Cardiac fibroblast (primary cell): Measurements from ENCODE around the gene NT5DC2.

ENCODE experiments used
- DNase-seq, 2 donors: peaks; one replicate each; pipeline versions ENCODE4 v3.0.0 to v3.0.0-alpha.2; 2010; ENCODE audit warnings: low read depth in 2 of 2
- H3K4me3 ChIP-seq, 2 donors: replicated peaks in 1 of 2; 1 replicate in 1 of 2; 2 replicates in 1 of 2; pipeline ENCODE4 v1.5.1; 2011; ENCODE audit warnings: low read depth in 2 of 2, low read length in 2 of 2, mild to moderate bottlenecking in 2 of 2, moderate library complexity in 1 of 2
- CTCF ChIP-seq: IDR thresholded peaks from one replicate; pipeline ENCODE4 v1.5.1; 2011; ENCODE audit warnings: low read depth, mild to moderate bottlenecking, low read length, inconsistent platforms

NT5DC2 gene

GRCh38 chr3:52506266-52506966, 27.2 kb downstream of the NT5DC2 start:
- DNase-seq = no peak
- no peak overlapping the region for H3K4me3 ChIP-seq
- no peak for TF ChIP-seq CTCF

DNA sequence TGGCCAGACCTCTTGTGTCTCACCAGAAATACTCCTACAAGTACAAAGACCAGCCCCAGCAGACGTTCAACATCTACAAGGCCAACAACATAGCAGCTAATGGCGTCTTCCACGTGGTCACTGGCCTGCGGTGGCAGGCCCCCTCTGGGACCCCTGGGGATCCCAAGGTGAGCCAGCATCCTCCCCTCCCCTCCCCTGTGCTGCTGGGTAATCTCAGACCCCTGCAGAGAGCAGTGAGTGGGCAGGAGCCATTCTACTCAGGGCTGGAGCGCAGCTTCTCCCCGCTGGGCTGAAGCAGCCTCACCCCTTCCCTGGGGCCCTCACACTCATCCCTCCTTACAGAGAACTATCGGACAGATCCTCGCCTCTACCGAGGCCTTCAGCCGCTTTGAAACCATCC, 28.7 kb downstream of the NT5DC2 start:
- no peak overlapping the region for H3K4me3 ChIP-seq
- TF ChIP-seq CTCF = no peak
- DNase-seq = no peak

DNA sequence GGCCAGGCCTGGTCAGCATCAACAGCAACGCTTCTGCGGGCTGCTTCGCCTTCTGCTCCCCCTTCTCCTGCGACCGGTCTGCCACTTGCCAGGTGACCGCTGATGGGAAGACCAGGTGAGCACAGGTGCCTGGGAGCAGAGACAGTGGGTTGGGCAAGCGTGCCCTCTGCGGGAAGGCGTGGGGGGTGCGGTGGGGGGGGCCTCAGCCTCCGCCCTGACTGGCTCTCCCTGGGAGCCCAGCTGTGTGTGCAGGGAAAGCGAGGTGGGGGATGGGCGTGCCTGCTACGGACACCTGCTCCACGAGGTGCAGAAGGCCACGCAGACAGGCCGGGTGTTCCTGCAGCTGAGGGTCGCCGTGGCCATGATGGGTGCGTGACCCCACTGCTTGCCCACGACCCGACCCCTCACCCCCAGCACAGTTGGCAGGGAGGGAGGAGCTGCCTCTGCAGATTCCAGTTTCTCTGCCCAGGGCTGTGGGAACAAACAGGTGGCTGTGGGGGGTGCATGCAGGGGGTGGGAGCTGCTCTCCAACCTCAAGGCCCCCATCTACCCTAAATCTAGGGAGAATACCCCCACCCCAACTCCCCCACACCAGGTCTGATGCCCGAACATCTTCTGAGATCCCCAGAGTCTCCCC, 29.8 kb downstream of the NT5DC2 start:
- TF ChIP-seq CTCF = no peak
- no peak overlapping the region for H3K4me3 ChIP-seq
- DNase-seq = no peak

GRCh38 chr3:52502808-52503350, 30.8 kb downstream of the NT5DC2 start:
- DNase-seq = no peak
- TF ChIP-seq CTCF = no peak
- no peak overlapping the region for H3K4me3 ChIP-seq

GRCh38 chr3:52502001-52502400, 31.7 kb downstream of the NT5DC2 start:
- no peak for TF ChIP-seq CTCF
- no peak overlapping the region for H3K4me3 ChIP-seq
- DNase-seq = no peak

- no peak for DNase-seq
- no peak overlapping the region for H3K4me3 ChIP-seq
- TF ChIP-seq CTCF = no peak
These were observed 32.6 kb downstream of the NT5DC2 start for GRCh38 chr3:52501046-52501445.
